H9 (cell line): Measurements from ENCODE around the gene GMPS. TPM values are rescaled to one million over a fixed set of nuclear protein-coding genes. Genes with fewer than 3 reads are reported as not detected.

Source experiments
- DNase-seq: peaks from one replicate; pipeline ENCODE4 v3.0.0-alpha.2; 2017
- H2AFZ ChIP-seq: one replicate; pipeline ENCODE4 v1.6.1; 2013; ENCODE audit warnings: mild to moderate bottlenecking, low read length, control low read depth, moderate library complexity
- H2AK5ac ChIP-seq: 2 replicates; pipeline ENCODE4 v1.6.1; 2013; ENCODE audit warnings: low read length, control low read depth, mixed read lengths; ENCODE audit not compliant: insufficient read length
- H2BK120ac ChIP-seq: one replicate; pipeline ENCODE4 v1.6.1; 2013; ENCODE audit warnings: low read depth, mild to moderate bottlenecking, low read length, control low read depth, inconsistent platforms; ENCODE audit not compliant: poor library complexity, severe bottlenecking
- H2BK12ac ChIP-seq: 2 replicates; pipeline ENCODE4 v1.6.1; 2013; ENCODE audit warnings: low read length, control low read depth, mixed read lengths, low read depth; ENCODE audit not compliant: insufficient read length
- H2BK15ac ChIP-seq: 2 replicates; pipeline ENCODE4 v1.6.1; 2013; ENCODE audit warnings: low read depth, low read length, control low read depth
- H2BK20ac ChIP-seq: one replicate; pipeline ENCODE4 v1.6.1; 2013; ENCODE audit warnings: low read depth, mild to moderate bottlenecking, low read length, control low read depth, inconsistent platforms; ENCODE audit not compliant: poor library complexity, severe bottlenecking
- H2BK5ac ChIP-seq: 2 replicates; pipeline ENCODE4 v1.6.1; 2013; ENCODE audit warnings: low read length, control low read depth, mixed read lengths; ENCODE audit not compliant: insufficient read length
- H3K14ac ChIP-seq: 2 replicates; pipeline ENCODE4 v1.6.1; 2013; ENCODE audit warnings: low read length, control low read depth; ENCODE audit not compliant: insufficient read depth
- H3K18ac ChIP-seq: 2 replicates; pipeline ENCODE4 v1.6.1; 2013; ENCODE audit warnings: low read depth, mild to moderate bottlenecking, mixed read lengths, low read length, control low read depth; ENCODE audit not compliant: insufficient read length
- H3K23ac ChIP-seq: 2 replicates; pipeline ENCODE4 v1.6.1; 2013; ENCODE audit warnings: low read length, control low read depth, mixed read lengths, low read depth; ENCODE audit not compliant: insufficient read length
- H3K23me2 ChIP-seq: 2 replicates; pipeline ENCODE4 v1.6.1; 2013; ENCODE audit warnings: low read depth, mild to moderate bottlenecking, mixed read lengths, low read length, control low read depth; ENCODE audit not compliant: insufficient read length, poor library complexity, severe bottlenecking
- H3K27ac ChIP-seq: 2 replicates; pipeline ENCODE4 v1.5.1; 2013; ENCODE audit warnings: low read length, control low read depth, mixed read lengths, low read depth; ENCODE audit not compliant: insufficient read length
- H3K27me3 ChIP-seq: 2 replicates; pipeline ENCODE4 v1.6.1; 2013; ENCODE audit warnings: low read length, control low read depth, inconsistent platforms; ENCODE audit not compliant: insufficient read depth
- H3K4ac ChIP-seq: 2 replicates; pipeline ENCODE4 v1.6.1; 2013; ENCODE audit warnings: low read depth, mild to moderate bottlenecking, control low read depth, inconsistent platforms, low read length, moderate library complexity
- H3K4me1 ChIP-seq: 2 replicates; pipeline ENCODE4 v1.6.1; 2013; ENCODE audit warnings: low read length, control low read depth, inconsistent platforms; ENCODE audit not compliant: insufficient read depth
- H3K4me2 ChIP-seq: 2 replicates; pipeline ENCODE4 v1.6.1; 2013; ENCODE audit warnings: low read length, control low read depth, mixed read lengths; ENCODE audit not compliant: insufficient read length, insufficient read depth
- H3K56ac ChIP-seq: 2 replicates; pipeline ENCODE4 v1.6.1; 2013; ENCODE audit warnings: low read depth, mild to moderate bottlenecking, mixed read lengths, low read length, control low read depth; ENCODE audit not compliant: insufficient read length
- H3K79me1 ChIP-seq: 2 replicates; pipeline ENCODE4 v1.6.1; 2013; ENCODE audit warnings: low read depth, mild to moderate bottlenecking, moderate library complexity, low read length, control low read depth, inconsistent platforms; ENCODE audit not compliant: insufficient read depth, poor library complexity, severe bottlenecking
- H3K79me2 ChIP-seq: 2 replicates; pipeline ENCODE4 v1.6.1; 2013; ENCODE audit warnings: low read length, control low read depth, inconsistent platforms; ENCODE audit not compliant: insufficient read depth
- H3K9ac ChIP-seq: 2 replicates; pipeline ENCODE4 v1.6.1; 2013; ENCODE audit warnings: low read length, control low read depth, mixed read lengths; ENCODE audit not compliant: insufficient read length; ENCODE audit errors: extremely low read depth
- H3K9me3 ChIP-seq: one replicate; pipeline ENCODE4 v1.6.1; 2013; ENCODE audit warnings: low read depth, low read length, inconsistent platforms; ENCODE audit not compliant: control insufficient read depth
- H3T11ph ChIP-seq: one replicate; pipeline ENCODE4 v1.6.1; 2013; ENCODE audit warnings: mild to moderate bottlenecking, low read length, control low read depth, inconsistent platforms
- H4K20me1 ChIP-seq: one replicate; pipeline ENCODE4 v1.6.1; 2013; ENCODE audit not compliant: control insufficient read depth, insufficient read length, insufficient read depth
- H4K5ac ChIP-seq: 2 replicates; pipeline ENCODE4 v1.6.1; 2013; ENCODE audit warnings: low read depth, mild to moderate bottlenecking, mixed read lengths, low read length, control low read depth; ENCODE audit not compliant: insufficient read length
- H4K8ac ChIP-seq: replicated peaks from 2 replicates; pipeline ENCODE4 v1.6.1; 2013; ENCODE audit warnings: low read length, control low read depth, mixed read lengths, low read depth; ENCODE audit not compliant: insufficient read length
- H4K91ac ChIP-seq: 2 replicates; pipeline ENCODE4 v1.6.1; 2013; ENCODE audit warnings: low read depth, mild to moderate bottlenecking, moderate library complexity, mixed read lengths, low read length, control low read depth; ENCODE audit not compliant: insufficient read length
- H3K27ac Mint-ChIP-seq, 3 experiments: 2 replicates in 2 of 3; 3 replicates in 1 of 3; pipeline ENCODE4 v1.8.0; 2020 to 2021; ENCODE audit warnings: mixed read lengths in 3 of 3, mild to moderate bottlenecking in 1 of 3, moderate library complexity in 1 of 3
- H3K27me3 Mint-ChIP-seq: 2 replicates; pipeline ENCODE4 v1.8.0; 2021; ENCODE audit warnings: low read depth, mild to moderate bottlenecking, moderate library complexity, mixed read lengths
- H3K36me3 Mint-ChIP-seq, 3 experiments: 2 replicates in 2 of 3; 3 replicates in 1 of 3; pipeline ENCODE4 v1.8.0; 2020 to 2021; ENCODE audit warnings: low read depth in 3 of 3, mixed read lengths in 3 of 3; ENCODE audit not compliant: insufficient read depth in 1 of 3
- H3K4me1 Mint-ChIP-seq, 2 experiments: 2 replicates each; pipeline ENCODE4 v1.8.0; 2020; ENCODE audit warnings: mixed read lengths in 2 of 2
- H3K4me3 Mint-ChIP-seq, 2 experiments: 2 replicates in 1 of 2; 3 replicates in 1 of 2; pipeline ENCODE4 v1.8.0; 2020 to 2021; ENCODE audit warnings: mild to moderate bottlenecking in 2 of 2, mixed read lengths in 2 of 2, moderate library complexity in 1 of 2
- H3K9me3 Mint-ChIP-seq, 2 experiments: 2 replicates in 1 of 2; 3 replicates in 1 of 2; pipeline ENCODE4 v1.8.0; 2020; ENCODE audit warnings: mild to moderate bottlenecking in 2 of 2, mixed read lengths in 2 of 2, moderate library complexity in 1 of 2
- WGBS: extraction: QIAGEN DNeasy Blood & Tissue Kit; methylation state at CpG from one replicate; pipeline ENCODE4 v1.1.7; 2013; ENCODE audit warnings: missing lambda C conversion rate, low lambda C conversion rate, mixed read lengths; ENCODE audit not compliant: insufficient read length; ENCODE audit errors: extremely low coverage; 5-methylcytosine and 5-hydroxymethylcytosine counted together
- total RNA-seq: library from RNA; stranded (reverse); gene quantifications from 2 replicates; pipeline ENCODE4 v1.2.1, GENCODE V29; 2021
- TF ChIP-seq, protein P1 (sequence below): fragments of 200-600 bp; sonication (generic); conservative IDR thresholded peaks from 3 replicates; pipeline ENCODE4 v1.8.0; 2021; ENCODE audit warnings: antibody characterized with exemption, mild to moderate bottlenecking

GMPS gene
- total RNA-seq, 1 experiment from 2014 or later = 142 TPM

DNA sequence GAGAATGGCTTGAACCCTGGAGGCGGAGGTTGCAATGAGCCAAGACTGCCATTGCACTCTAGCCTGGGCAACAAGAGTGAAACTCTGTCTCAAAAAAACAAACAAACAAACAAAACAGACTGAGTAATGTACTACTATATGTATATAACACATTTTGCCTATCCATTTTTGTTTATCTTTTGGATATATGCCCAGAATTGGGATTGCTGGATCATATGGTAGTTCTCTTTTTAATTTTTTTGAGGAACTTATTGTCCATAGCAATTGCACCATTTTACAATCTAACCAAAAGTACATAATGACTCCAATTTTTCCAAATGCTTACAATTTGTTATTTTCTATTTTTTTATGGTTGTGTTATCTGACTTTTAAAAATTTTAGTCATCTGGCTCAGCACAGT is 47.3 kb downstream of the GMPS start:
- Histone ChIP-seq H3K9ac (no peak overlapping the region), H4K5ac (no peak overlapping the region), H2BK15ac (no peak overlapping the region), H3K4me2 (no peak overlapping the region), H2AK5ac (no peak overlapping the region), H3K79me1 (no peaks in the 10 kb centered on the region), H3K9me3 (no peaks in the 10 kb centered on the region), H2BK5ac (no peak overlapping the region), H2BK120ac (no peak overlapping the region), H4K8ac (no peak overlapping the region), H3K23ac (no peak overlapping the region), H3T11ph (no peak overlapping the region), H3K18ac (no peak overlapping the region), H2AFZ (no peak overlapping the region), H3K27me3 (no peaks in the 10 kb centered on the region), H2BK20ac (no peak overlapping the region), H3K27ac (no peak overlapping the region), H2BK12ac (no peak overlapping the region), H3K14ac (no peak overlapping the region), H3K4ac (no peak overlapping the region), H4K91ac (no peak overlapping the region), H3K56ac (no peak overlapping the region), H4K20me1 (no peaks in the 10 kb centered on the region), H3K4me1 (no peaks in the 10 kb centered on the region), H3K23me2 (no peaks in the 10 kb centered on the region), H3K79me2 (no peaks in the 10 kb centered on the region)
- no peak overlapping the region for H3K4me3 Mint-ChIP-seq
- H3K9me3 Mint-ChIP-seq = no peaks in the 10 kb centered on the region
- TF ChIP-seq, protein P1, sequence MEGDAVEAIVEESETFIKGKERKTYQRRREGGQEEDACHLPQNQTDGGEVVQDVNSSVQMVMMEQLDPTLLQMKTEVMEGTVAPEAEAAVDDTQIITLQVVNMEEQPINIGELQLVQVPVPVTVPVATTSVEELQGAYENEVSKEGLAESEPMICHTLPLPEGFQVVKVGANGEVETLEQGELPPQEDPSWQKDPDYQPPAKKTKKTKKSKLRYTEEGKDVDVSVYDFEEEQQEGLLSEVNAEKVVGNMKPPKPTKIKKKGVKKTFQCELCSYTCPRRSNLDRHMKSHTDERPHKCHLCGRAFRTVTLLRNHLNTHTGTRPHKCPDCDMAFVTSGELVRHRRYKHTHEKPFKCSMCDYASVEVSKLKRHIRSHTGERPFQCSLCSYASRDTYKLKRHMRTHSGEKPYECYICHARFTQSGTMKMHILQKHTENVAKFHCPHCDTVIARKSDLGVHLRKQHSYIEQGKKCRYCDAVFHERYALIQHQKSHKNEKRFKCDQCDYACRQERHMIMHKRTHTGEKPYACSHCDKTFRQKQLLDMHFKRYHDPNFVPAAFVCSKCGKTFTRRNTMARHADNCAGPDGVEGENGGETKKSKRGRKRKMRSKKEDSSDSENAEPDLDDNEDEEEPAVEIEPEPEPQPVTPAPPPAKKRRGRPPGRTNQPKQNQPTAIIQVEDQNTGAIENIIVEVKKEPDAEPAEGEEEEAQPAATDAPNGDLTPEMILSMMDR = no peak
- no peak for DNase-seq
- no peaks in the 10 kb centered on the region for H3K4me1 Mint-ChIP-seq
- no CpG with 5 or more reads among the region's 1 CpG for WGBS
- peaks cover 37 to 70% (median 61%) of the 10 kb centered on the region in 3 experiments; a peak in 6 of 7 replicates for H3K36me3 Mint-ChIP-seq
- no peaks in the 10 kb centered on the region for H3K27me3 Mint-ChIP-seq
- no peak overlapping the region for H3K27ac Mint-ChIP-seq
